Keratinocyte (primary cell): ENCODE measurements around the gene HEPN1. TPM values are rescaled to one million over a fixed set of nuclear protein-coding genes. Genes with fewer than 3 reads are reported as not detected.

Experiments
- DNase-seq: peaks from one replicate; pipeline ENCODE4 v3.0.0-alpha.2; 2011; ENCODE audit warnings: low read depth, missing footprints, low spot score
- FAIRE-seq: peaks from 2 replicates; lab custom pipeline; 2011; peaks lifted over from hg19 to GRCh38; lab: Jason Lieb, UNC
- H2AFZ ChIP-seq: 2 replicates; pipeline ENCODE4 v1.6.0; 2012; ENCODE audit warnings: low read length, control low read depth, inconsistent platforms; ENCODE audit not compliant: control insufficient read depth
- H3K27ac ChIP-seq: 2 replicates; pipeline ENCODE4 v1.5.1; 2011; ENCODE audit warnings: low read length; ENCODE audit not compliant: control insufficient read depth, insufficient read depth
- H3K27me3 ChIP-seq: 3 replicates; pipeline ENCODE4 v1.6.0; 2011; ENCODE audit warnings: low read length; ENCODE audit not compliant: control insufficient read depth, insufficient read depth; ENCODE audit errors: extremely low read depth
- H3K36me3 ChIP-seq, 2 experiments: 2 replicates in 1 of 2; 3 replicates in 1 of 2; pipeline ENCODE4 v1.5.1; 2011; ENCODE audit warnings: low read length in 2 of 2, mild to moderate bottlenecking in 1 of 2; ENCODE audit not compliant: control insufficient read depth in 2 of 2, insufficient read depth in 2 of 2; ENCODE audit errors: extremely low read depth in 1 of 2
- H3K4me1 ChIP-seq: 3 replicates; pipeline ENCODE4 v1.5.1; 2011; ENCODE audit warnings: low read length; ENCODE audit not compliant: control insufficient read depth, insufficient read depth; ENCODE audit errors: extremely low read depth
- H3K4me2 ChIP-seq: 3 replicates; pipeline ENCODE4 v1.6.0; 2011; ENCODE audit warnings: low read depth, low read length; ENCODE audit not compliant: control insufficient read depth, insufficient read depth; ENCODE audit errors: extremely low read depth
- H3K4me3 ChIP-seq, 3 experiments: fragments of 200-600 bp in 1 of 3; sonication (generic) in 1 of 3; 2 replicates in 2 of 3; 3 replicates in 1 of 3; pipeline ENCODE4 v1.5.1; 2011 to 2016; ENCODE audit warnings: low read length in 3 of 3, mild to moderate bottlenecking in 3 of 3, control low read depth in 2 of 3, inconsistent platforms in 1 of 3, low read depth in 1 of 3, mixed read lengths in 1 of 3, mixed run types in 1 of 3, moderate library complexity in 1 of 3; ENCODE audit not compliant: control insufficient read depth in 2 of 3, insufficient read depth in 2 of 3; ENCODE audit errors: extremely low read depth in 1 of 3
- H3K79me2 ChIP-seq: 2 replicates; pipeline ENCODE4 v1.6.0; 2012; ENCODE audit warnings: low read length; ENCODE audit not compliant: control insufficient read depth, insufficient read depth
- H3K9ac ChIP-seq: 3 replicates; pipeline ENCODE4 v1.6.0; 2011; ENCODE audit warnings: low read length; ENCODE audit not compliant: control insufficient read depth, insufficient read depth; ENCODE audit errors: extremely low read depth
- H3K9me1 ChIP-seq: 3 replicates; pipeline ENCODE4 v1.6.0; 2011; ENCODE audit warnings: low read length; ENCODE audit not compliant: control insufficient read depth, insufficient read depth; ENCODE audit errors: extremely low read depth
- H3K9me3 ChIP-seq: 2 replicates; pipeline ENCODE4 v1.5.1; 2012; ENCODE audit warnings: low read depth, low read length; ENCODE audit not compliant: control insufficient read depth
- H4K20me1 ChIP-seq: 3 replicates; pipeline ENCODE4 v1.6.0; 2011; ENCODE audit warnings: low read length; ENCODE audit not compliant: control insufficient read depth, insufficient read depth; ENCODE audit errors: extremely low read depth
- EZH2 ChIP-seq: IDR thresholded peaks from one replicate; pipeline ENCODE4 v1.6.1; 2012; ENCODE audit warnings: inconsistent platforms, mild to moderate bottlenecking, low read length, moderate library complexity
- dilution Hi-C: fragments of 300-500 bp; cut with MboI; formaldehyde crosslinking; loops from one replicate; pipeline ENCODE4 v1.7.0; 2020; ENCODE audit warnings: low sequenced_read_pairs; ENCODE audit not compliant: extremely low pct_ligation_motif_present
- polyA plus RNA-seq, 5 experiments: library from polyadenylated mRNA; depleted of rRNA in 3 of 5; stranded (reverse) in 3 of 5; stranded (forward) in 1 of 5; unstranded in 1 of 5; fragments of >200 nt; gene quantifications; 1 replicate in 1 of 5; 2 replicates in 3 of 5; 3 replicates in 1 of 5; pipeline versions ENCODE4 v1.2.1 to v1.2.3, GENCODE V29; 2011 to 2012; ENCODE audit warnings: missing spikeins in 2 of 5, low read depth in 1 of 5, low replicate concordance in 1 of 5
- TF ChIP-seq, protein P1 (sequence below), 3 experiments: IDR thresholded peaks in 1 of 3; conservative IDR thresholded peaks in 1 of 3; optimal IDR thresholded peaks in 1 of 3; 2 replicates in 2 of 3; 3 replicates in 1 of 3; pipeline versions ENCODE3 to v1.5.1; 2011; ENCODE audit warnings: low read length in 3 of 3, mild to moderate bottlenecking in 3 of 3, moderate library complexity in 2 of 3, control low read depth in 1 of 3, inconsistent platforms in 1 of 3; ENCODE audit not compliant: insufficient read depth in 2 of 3; ENCODE audit errors: extremely low read depth in 1 of 3

The HEPN1 gene
- polyA plus RNA-seq, 1 donor (not counting 4 experiments of a cell fraction or from before 2014, with no cell fraction given) = not detected

- Histone ChIP-seq H3K79me2 (no peaks in the 10 kb centered on the region), H3K9ac (no peak overlapping the region), H3K9me3 (no peaks in the 10 kb centered on the region), H3K4me2 (no peak overlapping the region), H2AFZ (no peak overlapping the region), H3K27ac (no peak overlapping the region), H3K4me3 (no peak overlapping the region), H3K27me3 (peaks cover 89% of the 10 kb centered on the region), H3K9me1 (no peaks in the 10 kb centered on the region), H4K20me1 (no peaks in the 10 kb centered on the region), H3K4me1 (peaks cover 3% of the 10 kb centered on the region), H3K36me3 (no peaks in the 10 kb centered on the region)
- no peak for DNase-seq
- TF ChIP-seq, protein P1, sequence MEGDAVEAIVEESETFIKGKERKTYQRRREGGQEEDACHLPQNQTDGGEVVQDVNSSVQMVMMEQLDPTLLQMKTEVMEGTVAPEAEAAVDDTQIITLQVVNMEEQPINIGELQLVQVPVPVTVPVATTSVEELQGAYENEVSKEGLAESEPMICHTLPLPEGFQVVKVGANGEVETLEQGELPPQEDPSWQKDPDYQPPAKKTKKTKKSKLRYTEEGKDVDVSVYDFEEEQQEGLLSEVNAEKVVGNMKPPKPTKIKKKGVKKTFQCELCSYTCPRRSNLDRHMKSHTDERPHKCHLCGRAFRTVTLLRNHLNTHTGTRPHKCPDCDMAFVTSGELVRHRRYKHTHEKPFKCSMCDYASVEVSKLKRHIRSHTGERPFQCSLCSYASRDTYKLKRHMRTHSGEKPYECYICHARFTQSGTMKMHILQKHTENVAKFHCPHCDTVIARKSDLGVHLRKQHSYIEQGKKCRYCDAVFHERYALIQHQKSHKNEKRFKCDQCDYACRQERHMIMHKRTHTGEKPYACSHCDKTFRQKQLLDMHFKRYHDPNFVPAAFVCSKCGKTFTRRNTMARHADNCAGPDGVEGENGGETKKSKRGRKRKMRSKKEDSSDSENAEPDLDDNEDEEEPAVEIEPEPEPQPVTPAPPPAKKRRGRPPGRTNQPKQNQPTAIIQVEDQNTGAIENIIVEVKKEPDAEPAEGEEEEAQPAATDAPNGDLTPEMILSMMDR (optimal IDR thresholded peaks at IDR 0.05 in 1 of 3, IDR thresholded peaks at IDR 0.05 in 1 of 3, conservative IDR thresholded peaks at IDR 0.05 in 1 of 3; ENCODE audit: extremely low read depth in 1 of 3, insufficient read depth in 2 of 3, low read length in 3 of 3) = no peak
- no peak for TF ChIP-seq EZH2
- no peak for FAIRE-seq
- dilution Hi-C loops = no loop called here
These were observed 49.1 kb upstream of the HEPN1 start for GRCh38 chr11:124869856-124870387.

- Histone ChIP-seq H3K9me1 (no peaks in the 10 kb centered on the region), H3K79me2 (no peaks in the 10 kb centered on the region), H3K27ac (no peak overlapping the region), H3K9me3 (no peaks in the 10 kb centered on the region), H3K4me1 (peaks cover 3% of the 10 kb centered on the region), H3K9ac (no peak overlapping the region), H3K36me3 (no peaks in the 10 kb centered on the region), H2AFZ (no peak overlapping the region), H3K4me3 (no peak overlapping the region), H4K20me1 (no peaks in the 10 kb centered on the region), H3K27me3 (peaks cover 85% of the 10 kb centered on the region), H3K4me2 (no peak overlapping the region)
- FAIRE-seq = no peak
- DNase-seq = no peak
- dilution Hi-C loops = no loop called here
- no peak for TF ChIP-seq EZH2
- TF ChIP-seq, protein P1 (optimal IDR thresholded peaks at IDR 0.05 in 1 of 3, IDR thresholded peaks at IDR 0.05 in 1 of 3, conservative IDR thresholded peaks at IDR 0.05 in 1 of 3; ENCODE audit: extremely low read depth in 1 of 3, insufficient read depth in 2 of 3, low read length in 3 of 3) = no peak
These were observed 48.6 kb upstream of the HEPN1 start for GRCh38 chr11:124870430-124870829.
